LoVo (cell line): Measurements from ENCODE around the gene PDE4C.
"Not testable (repeated sequence)": the region's sequence is repeated elsewhere in the genome, so short reads cannot be mapped to it uniquely, and the experiment has no call there.

ENCODE experiments used
- DNase-seq: peaks from one replicate; pipeline ENCODE4 v3.0.0-alpha.2; 2016; ENCODE audit warnings: low spot score

The PDE4C gene

GRCh38 chr19:18223860-18224524, 2.2 kb downstream of the PDE4C start:
- DNase-seq = peak; percentile 40

- DNase-seq = no peak
Observed at GRCh38 chr19:18221815-18222725, 4.2 kb downstream of the PDE4C start.

GRCh38 chr19:18220632-18221275, 5.5 kb downstream of the PDE4C start:
- DNase-seq = no peak

- no peak for DNase-seq
Observed at GRCh38 chr19:18219911-18220631, 6.2 kb downstream of the PDE4C start.

GRCh38 chr19:18218600-18218999, 7.6 kb downstream of the PDE4C start:
- no peak for DNase-seq

DNA sequence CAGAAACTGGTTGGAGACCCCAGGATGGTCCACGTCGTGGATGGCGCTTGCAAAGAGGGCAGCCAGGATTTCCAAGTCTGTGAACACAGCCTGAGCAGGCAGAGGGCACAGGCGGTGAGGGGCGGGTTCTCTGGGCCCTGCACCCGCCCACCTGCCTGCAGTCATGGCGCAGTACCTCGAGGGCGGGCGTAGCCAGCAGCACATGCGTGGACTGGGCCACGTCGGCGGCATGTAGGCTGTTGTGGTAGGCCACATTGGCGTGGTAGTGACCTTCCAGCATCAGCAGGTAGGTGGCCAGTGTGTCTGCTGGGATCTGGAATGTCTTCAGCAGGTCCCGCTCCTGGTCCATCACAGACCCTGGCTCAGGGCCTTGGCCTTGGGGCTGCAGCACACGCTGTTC, 8.1 kb downstream of the PDE4C start:
- no peak for DNase-seq

- DNase-seq = no peak
Observed at GRCh38 chr19:18216789-18217188, 9.4 kb downstream of the PDE4C start.

DNA sequence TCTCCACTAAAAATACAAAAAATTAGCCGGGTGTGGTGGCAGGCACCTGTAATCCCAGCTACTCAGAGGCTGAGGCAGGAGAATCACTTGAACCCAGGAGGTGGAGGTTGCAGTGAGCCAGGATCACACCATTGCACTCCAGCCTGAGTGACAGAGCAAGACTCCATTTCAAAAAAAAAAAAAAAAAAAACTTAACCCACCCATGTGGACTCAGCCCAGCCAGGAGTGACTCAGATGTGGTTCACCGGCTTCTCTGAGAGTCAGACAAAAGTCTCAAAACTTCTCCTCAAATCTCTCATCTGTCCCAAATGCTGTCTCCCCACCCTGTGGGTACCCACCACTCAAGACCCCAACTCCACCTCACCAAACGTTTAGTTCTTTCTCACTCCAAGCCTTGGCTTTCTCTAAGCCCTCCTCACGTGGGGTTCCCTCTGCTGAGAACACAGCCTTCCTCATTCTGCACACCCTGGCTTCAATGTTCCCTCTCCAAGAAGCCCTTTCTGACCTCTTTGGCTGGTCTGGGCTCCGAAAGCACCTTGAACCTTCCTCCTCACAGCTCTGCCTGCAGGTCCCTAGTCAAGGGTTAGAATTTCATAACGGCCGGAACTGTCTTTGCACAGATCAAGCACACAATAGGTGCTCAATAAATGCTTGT, 11.3 kb downstream of the PDE4C start:
- no peak for DNase-seq

GRCh38 chr19:18211683-18212082, 14.6 kb downstream of the PDE4C start:
- DNase-seq = no peak

DNA sequence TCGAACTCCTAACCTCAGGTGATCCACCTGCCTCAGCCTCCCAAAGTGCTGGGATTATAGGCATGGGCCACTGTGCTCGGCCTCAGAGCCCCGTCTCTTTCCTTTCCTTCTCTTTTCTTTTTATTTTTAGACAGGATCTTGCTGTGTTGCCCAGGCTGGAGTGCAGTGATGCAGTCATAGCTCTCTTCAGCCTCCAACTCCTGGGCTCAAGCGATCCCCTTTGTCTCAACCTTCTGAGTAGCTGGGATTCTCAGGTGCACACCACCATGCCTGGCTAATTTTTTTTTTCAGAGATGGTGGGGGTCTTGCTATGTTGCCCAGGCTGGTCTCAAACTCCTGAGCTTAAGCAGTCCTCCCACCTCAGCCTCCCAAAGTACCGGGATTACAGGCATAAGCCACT, 16.3 kb downstream of the PDE4C start:
- DNase-seq = not testable (repeated sequence)

DNA sequence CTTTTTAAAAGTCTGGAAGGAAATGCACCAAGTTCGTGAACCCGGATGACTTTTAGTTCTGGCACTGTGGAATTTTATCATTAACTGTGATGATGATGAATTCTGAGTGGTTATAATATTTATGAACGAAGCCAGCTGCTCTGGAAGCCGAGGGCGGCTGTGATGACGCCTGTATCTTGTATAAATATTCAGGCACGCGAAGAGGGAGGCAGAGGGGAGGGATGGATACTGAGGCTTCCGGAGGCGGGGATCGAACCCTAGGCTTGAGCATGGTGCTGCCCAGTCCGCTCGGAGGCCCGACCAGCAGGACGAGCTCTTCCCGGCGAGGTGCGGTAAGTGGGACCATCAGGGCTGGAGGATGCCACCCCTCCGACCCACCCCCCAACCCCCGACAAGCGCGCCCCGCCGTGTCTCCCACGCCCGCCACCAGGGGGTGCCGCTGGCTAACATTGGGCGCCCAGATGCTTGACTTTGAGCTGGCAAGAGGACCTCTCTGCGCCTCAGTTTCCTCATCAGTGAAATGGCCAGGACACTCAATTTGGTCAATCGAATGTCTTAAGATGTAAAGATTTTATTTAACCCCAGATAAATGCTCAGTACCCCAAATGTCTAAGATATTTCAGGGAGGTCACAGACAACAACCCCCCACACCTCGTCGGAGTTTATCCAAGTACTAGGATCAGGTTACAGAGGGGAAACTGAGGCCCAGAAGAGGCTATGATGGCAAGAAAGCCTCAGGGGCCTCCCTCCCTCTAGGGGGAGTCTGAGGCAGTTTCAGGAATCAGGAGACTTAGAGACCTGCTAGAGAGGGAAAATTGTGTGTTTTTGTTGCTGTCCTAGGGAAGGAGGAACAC, 17.9 kb downstream of the PDE4C start:
- DNase-seq = no peak

DNA sequence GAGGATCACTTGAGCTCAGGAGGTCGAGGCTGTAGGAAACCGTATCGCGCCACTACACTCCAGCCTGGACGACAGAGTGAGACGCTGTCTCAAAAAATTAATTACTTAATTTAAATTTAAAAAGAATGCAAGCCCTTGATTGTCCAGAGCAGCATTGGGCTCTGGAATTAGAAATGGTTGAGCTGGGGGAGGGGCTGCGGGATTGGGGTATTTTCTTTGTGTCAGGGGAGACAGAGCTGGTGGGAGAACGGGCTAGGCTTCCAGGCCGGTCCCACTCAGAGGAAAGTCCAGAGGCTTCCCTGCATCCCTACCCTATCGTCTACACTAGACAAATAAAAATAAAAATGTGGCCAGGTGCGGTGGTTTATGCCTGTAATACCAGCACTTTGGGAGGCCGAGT, 20.2 kb downstream of the PDE4C start:
- no peak for DNase-seq

GRCh38 chr19:18205200-18205892, 20.9 kb downstream of the PDE4C start:
- no peak for DNase-seq

DNA sequence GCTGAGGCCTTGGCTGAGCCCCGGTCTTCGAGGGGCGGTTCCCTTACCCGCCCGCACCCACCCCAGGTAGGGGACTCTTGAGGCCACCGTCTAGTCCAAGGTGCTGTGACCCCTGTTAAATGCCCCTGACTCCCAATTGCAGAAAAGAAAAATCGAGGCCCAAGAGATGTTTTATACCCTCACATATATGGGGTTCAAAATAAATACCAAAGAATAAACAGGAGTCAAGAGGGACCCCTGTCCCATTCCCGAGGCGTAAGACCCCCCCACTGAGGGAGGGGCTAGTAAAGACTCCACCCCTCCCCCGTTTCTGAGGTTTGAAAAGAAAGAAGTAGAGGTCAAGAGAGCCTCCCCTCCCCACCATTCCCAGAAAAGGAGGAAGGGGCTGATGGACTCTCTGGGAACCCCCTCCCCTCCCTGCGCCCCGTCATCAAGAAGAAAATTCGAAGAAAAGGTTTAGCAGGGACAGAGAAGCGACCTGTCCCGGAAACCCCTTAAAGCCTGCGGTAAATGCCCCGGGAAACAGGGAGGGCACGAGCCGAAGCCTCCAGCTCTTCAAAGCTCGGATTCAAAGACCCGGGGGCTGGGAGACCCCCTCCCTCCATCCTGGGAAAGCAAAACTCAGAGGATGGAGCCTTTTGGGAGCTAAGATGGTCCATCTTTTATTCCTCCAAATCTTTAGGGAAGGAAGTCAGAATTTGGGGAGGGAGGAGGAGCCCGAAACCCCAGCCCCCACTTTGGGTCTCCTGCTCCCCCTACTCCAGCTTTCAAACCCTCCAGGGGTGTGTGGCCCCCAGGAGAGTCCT, 21.6 kb downstream of the PDE4C start:
- no peak for DNase-seq

GRCh38 chr19:18203863-18204393, 22.3 kb downstream of the PDE4C start, which contains the start of gene RAB3A:
Gene RAB3A (minus strand): TSS chr19:18204042. CDS start chr19:18202740, 1,302 bp downstream.
- DNase-seq = peak; percentile 100

DNA sequence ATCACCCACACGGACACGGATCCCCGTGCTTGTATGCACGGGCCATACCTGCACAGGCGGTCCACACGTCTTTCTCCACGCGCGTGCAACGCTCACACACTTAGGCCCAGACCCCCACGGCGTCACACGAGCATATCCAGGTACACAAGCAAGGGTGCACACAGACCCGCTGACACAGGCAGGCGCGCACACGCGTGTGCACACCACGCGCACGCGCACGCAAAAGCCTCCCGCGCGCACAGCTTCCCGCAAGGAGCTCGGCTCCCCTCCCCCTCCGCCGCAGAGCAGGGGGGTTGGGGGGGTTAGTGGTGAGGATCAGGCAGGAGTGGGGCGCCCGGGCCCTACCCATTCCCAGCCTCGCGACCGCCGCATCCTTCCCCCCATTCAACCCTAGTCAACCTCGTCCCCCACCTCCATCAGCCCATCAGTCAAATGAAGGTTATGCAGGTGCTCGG, 22.8 kb downstream of the PDE4C start:
- no peak for DNase-seq

GRCh38 chr19:18202778-18203407, 23.3 kb downstream of the PDE4C start:
- DNase-seq = no peak

DNA sequence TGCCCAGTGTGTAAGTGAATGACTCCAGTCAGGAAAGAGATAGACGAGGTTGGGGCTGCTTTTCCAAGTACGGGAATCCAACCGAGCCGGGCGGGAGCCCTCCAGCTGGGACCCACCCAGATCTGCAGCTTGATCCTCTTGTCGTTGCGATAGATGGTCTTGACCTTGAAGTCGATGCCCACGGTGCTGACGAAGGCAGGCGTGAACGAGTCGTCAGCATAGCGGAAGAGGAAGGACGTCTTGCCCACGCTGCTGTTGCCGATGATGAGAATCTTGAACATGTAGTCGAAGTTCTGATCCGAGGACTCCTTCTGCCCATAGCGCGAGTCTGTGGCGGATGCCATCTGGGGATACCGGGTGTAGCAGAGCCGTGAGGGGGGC, 23.9 kb downstream of the PDE4C start:
- DNase-seq = no peak
